GM19240 (cell line): Measurements from ENCODE around the gene AGTPBP1.
"Not testable (repeated sequence)": the region's sequence is repeated elsewhere in the genome, so short reads cannot be mapped to it uniquely, and the experiment has no call there.

Experiments used
- DNase-seq: peaks from one replicate; pipeline ENCODE4 v3.0.0; 2011; ENCODE audit warnings: low spot score; ENCODE audit not compliant: insufficient read length

AGTPBP1 gene

GRCh38 chr9:85741875-85742596 lies at the start of gene AGTPBP1:
Gene AGTPBP1 (minus strand): TSS chr9:85741954. CDS start chr9:85712533, 29,421 bp downstream.
- DNase-seq: peak; percentile 59

GRCh38 chr9:85786116-85786515 lies 44.4 kb upstream of the AGTPBP1 start:
- not testable (repeated sequence) for DNase-seq

- DNase-seq: not testable (repeated sequence)
Observed at GRCh38 chr9:85773844-85774243, 32.1 kb upstream of the AGTPBP1 start.

- not testable (repeated sequence) for DNase-seq
Observed at GRCh38 chr9:85761802-85762201, 20.0 kb upstream of the AGTPBP1 start.

GRCh38 chr9:85757716-85758115 lies 16.0 kb upstream of the AGTPBP1 start:
- DNase-seq: not testable (repeated sequence)

GRCh38 chr9:85756216-85756615 lies 14.5 kb upstream of the AGTPBP1 start:
- DNase-seq: not testable (repeated sequence)

- DNase-seq: no peak
Observed at GRCh38 chr9:85746309-85746708, 4.6 kb upstream of the AGTPBP1 start.

GRCh38 chr9:85745203-85745602 lies 3.4 kb upstream of the AGTPBP1 start:
- no peak for DNase-seq

GRCh38 chr9:85744480-85744879 lies 2.7 kb upstream of the AGTPBP1 start:
- DNase-seq: no peak

GRCh38 chr9:85743275-85744128 lies 1.7 kb upstream of the AGTPBP1 start:
- DNase-seq: no peak

- no peak for DNase-seq
Observed at GRCh38 chr9:85742597-85742936, 813 bp upstream of the AGTPBP1 start.

GRCh38 chr9:85741095-85741874 lies 469 bp downstream of the AGTPBP1 start:
- DNase-seq: no peak

GRCh38 chr9:85740787-85741094 lies 1.0 kb downstream of the AGTPBP1 start:
- DNase-seq: no peak

- no peak for DNase-seq
Observed at GRCh38 chr9:85738509-85738908, 3.2 kb downstream of the AGTPBP1 start.

- DNase-seq: no peak
Observed at GRCh38 chr9:85737671-85738070, 4.1 kb downstream of the AGTPBP1 start.

GRCh38 chr9:85730916-85731630 lies 10.7 kb downstream of the AGTPBP1 start:
- DNase-seq: no peak

- DNase-seq: no peak
Observed at GRCh38 chr9:85729882-85730281, 11.9 kb downstream of the AGTPBP1 start.

- DNase-seq: no peak
Observed at GRCh38 chr9:85727500-85727899, 14.3 kb downstream of the AGTPBP1 start.

GRCh38 chr9:85726737-85727136 lies 15.0 kb downstream of the AGTPBP1 start:
- no peak for DNase-seq

- no peak for DNase-seq
Observed at GRCh38 chr9:85723215-85723614, 18.5 kb downstream of the AGTPBP1 start.

GRCh38 chr9:85719411-85719810 lies 22.3 kb downstream of the AGTPBP1 start:
- not testable (repeated sequence) for DNase-seq
